ENCODE data around the gene SLC46A1.

Gene SLC46A1

GRCh38 chr17:28381141-28381825 lies 24.7 kb downstream of the SLC46A1 start:
- no peaks in the 10 kb centered on the region for H3K9me3 ChIP-seq (ENCODE audit: control insufficient read depth, insufficient read depth, low read length)
- H3K36me3 ChIP-seq (ENCODE audit: insufficient read depth, low read length) = no peaks in the 10 kb centered on the region
- no peaks in the 10 kb centered on the region; the same call in 1 of the 2 replicates for H3K4me1 ChIP-seq (ENCODE audit: insufficient read depth, low read length)
- H3K9ac ChIP-seq (ENCODE audit: low read depth, low read length) = peak overlapping the region; percentile 30; the same call in 1 of the 2 replicates

DNA sequence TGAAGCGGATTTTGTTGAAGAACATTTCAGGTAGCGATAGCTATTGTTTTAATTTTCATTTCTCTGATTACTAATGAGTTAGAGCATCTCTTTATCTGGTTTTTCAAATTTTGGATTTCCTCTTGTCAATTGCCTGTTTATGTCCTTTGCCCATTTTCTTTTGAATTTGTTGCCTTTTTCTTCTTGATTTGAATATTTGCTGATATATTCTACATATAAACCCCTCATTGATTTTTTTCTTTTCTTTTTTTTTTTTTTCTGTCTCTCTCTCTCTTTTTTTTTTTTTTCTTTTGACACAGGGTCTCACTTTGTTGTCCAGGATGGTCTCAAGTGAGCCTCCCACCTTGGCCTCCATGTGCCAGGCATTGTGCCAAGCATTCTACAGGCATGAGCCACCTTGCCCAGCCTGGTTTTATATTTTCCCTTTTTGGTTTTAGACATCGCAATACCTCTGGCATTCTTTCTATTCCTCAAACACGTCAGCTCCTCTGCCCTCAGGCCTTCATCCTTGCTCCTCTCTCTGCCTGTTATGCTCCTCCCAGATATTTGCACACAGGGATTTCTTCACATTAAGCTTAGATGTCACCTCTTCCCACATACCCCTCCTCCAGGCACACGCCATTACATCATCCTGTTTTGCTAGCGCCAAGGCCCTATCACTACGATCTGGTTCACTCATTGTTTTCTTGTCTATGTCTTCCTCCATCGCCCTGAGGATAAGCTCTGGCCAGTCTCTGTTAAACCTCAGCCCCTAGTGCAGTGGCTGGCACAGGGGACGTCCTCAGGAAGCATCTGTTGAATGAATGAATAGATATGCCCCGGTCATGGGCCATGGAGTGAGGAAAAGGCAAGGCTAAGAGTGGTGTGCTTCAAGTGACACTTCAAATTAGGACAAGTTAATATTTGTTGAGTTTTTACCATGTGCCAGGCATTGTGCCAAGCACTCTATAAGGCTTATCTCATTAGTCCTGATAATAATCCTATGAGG lies 25.9 kb downstream of the SLC46A1 start:
- H3K4me1 ChIP-seq (ENCODE audit: insufficient read depth, low read length) = no peaks in the 10 kb centered on the region; the same call in 1 of the 2 replicates
- no peaks in the 10 kb centered on the region for H3K36me3 ChIP-seq (ENCODE audit: insufficient read depth, low read length)
- no peak overlapping the region for H3K9ac ChIP-seq (ENCODE audit: low read depth, low read length)
- H3K9me3 ChIP-seq (ENCODE audit: control insufficient read depth, insufficient read depth, low read length) = no peaks in the 10 kb centered on the region

- Histone ChIP-seq H3K9ac (ENCODE audit: low read depth, low read length) (no peak overlapping the region), H3K4me1 (ENCODE audit: insufficient read depth, low read length) (peaks cover 13% of the 10 kb centered on the region), H3K36me3 (ENCODE audit: insufficient read depth, low read length) (no peaks in the 10 kb centered on the region), H3K9me3 (ENCODE audit: control insufficient read depth, insufficient read depth, low read length) (no peaks in the 10 kb centered on the region)
These were observed 33.1 kb downstream of the SLC46A1 start for GRCh38 chr17:28372945-28373274.

DNA sequence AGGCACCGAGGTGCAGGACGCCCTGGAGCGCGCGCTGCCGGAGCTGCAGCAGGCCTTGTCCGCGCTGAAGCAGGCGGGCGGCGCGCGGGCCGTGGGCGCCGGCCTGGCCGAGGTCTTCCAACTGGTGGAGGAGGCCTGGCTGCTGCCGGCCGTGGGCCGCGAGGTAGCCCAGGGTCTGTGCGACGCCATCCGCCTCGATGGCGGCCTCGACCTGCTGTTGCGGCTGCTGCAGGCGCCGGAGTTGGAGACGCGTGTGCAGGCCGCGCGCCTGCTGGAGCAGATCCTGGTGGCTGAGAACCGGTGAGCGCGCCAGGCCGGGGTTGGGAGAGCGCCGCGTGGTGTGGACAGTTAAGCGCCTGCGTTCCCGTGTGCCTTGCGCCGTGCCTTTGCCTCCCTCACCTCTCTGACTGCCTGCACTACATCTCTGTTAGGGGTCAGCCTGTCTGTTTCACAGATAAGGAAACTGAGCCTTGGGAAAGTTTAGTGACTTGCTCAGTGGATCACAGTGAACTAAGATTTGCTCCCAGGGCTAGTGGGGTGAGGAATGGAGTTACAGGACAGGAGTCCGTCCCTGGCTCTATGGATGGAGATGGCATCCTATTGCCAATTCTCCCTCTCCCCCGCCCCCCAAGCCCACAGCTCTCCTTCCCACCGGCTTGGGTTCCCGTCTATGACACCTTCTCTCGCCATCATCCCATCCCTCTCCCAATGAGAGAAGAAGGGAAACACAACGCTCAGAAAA lies 33.6 kb downstream of the SLC46A1 start:
- peaks cover 13% of the 10 kb centered on the region for H3K4me1 ChIP-seq (ENCODE audit: insufficient read depth, low read length)
- no peaks in the 10 kb centered on the region for H3K36me3 ChIP-seq (ENCODE audit: insufficient read depth, low read length)
- H3K9ac ChIP-seq (ENCODE audit: low read depth, low read length) = peak overlapping the region; percentile 69; the same call in 1 of the 2 replicates
- H3K9me3 ChIP-seq (ENCODE audit: control insufficient read depth, insufficient read depth, low read length) = no peaks in the 10 kb centered on the region

- Histone ChIP-seq H3K36me3 (ENCODE audit: insufficient read depth, low read length) (no peaks in the 10 kb centered on the region), H3K4me1 (ENCODE audit: insufficient read depth, low read length) (peaks cover 13% of the 10 kb centered on the region), H3K9me3 (ENCODE audit: control insufficient read depth, insufficient read depth, low read length) (no peaks in the 10 kb centered on the region), H3K9ac (ENCODE audit: low read depth, low read length) (peak within 1 kb of the TSS; percentile 69)
These were observed 34.5 kb downstream of the SLC46A1 start, which contains the start of gene SARM1 for GRCh38 chr17:28371245-28372202. TSS of gene SARM1 (plus strand) at chr17:28371694. CDS start at chr17:28372033, 339 bp downstream.

- Histone ChIP-seq H3K9me3 (ENCODE audit: control insufficient read depth, insufficient read depth, low read length) (no peaks in the 10 kb centered on the region), H3K9ac (ENCODE audit: low read depth, low read length) (peak overlapping the region; percentile 13; the same call in 1 of the 2 replicates), H3K4me1 (ENCODE audit: insufficient read depth, low read length) (peaks cover 13% of the 10 kb centered on the region), H3K36me3 (ENCODE audit: insufficient read depth, low read length) (no peaks in the 10 kb centered on the region)
These were observed 35.3 kb downstream of the SLC46A1 start for GRCh38 chr17:28370744-28371103.

DNA sequence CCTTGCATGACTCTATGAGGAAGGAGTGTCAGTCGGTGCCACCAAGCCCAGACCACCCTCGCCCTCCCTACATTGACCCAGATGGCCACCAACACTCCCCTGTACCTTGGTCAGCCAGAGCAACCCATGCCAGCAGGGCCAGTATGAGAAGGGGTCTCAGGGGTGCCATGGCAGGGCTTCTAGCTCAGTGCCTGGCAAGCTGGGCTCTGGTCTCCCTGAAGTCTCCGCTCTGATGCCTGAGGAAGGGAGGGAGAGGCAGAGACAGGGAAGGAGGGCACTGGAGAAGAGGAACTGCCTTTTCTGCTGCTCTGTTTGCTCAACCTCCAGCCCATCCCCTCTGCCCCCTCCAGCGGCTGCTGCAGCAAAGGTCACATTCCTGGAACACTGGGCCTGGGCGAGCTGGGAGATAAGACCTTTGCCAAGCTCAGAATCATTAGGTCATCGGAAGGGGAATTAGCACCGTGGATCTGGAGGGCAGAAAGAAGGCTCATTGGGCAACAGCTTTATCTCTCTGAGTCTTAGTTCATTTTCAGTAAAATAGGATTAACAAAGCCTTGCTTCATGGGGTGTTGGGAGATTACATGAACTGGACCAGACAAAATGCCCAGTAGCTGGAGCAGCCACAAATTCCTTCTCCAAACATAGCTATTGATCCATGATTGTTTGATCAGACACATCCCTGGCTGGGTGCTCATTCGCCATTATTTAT lies 35.8 kb downstream of the SLC46A1 start, which contains the start of gene VTN:
TSS of gene VTN (minus strand) at position 273 of the 709 bp plus-strand sequence. CDS start at position 169, 104 bp downstream.
- H3K9ac ChIP-seq (ENCODE audit: low read depth, low read length) = peak within 1 kb of the TSS; percentile 13; the same call in 1 of the 2 replicates
- no peaks in the 10 kb centered on the region for H3K36me3 ChIP-seq (ENCODE audit: insufficient read depth, low read length)
- H3K9me3 ChIP-seq (ENCODE audit: control insufficient read depth, insufficient read depth, low read length) = no peaks in the 10 kb centered on the region
- H3K4me1 ChIP-seq (ENCODE audit: insufficient read depth, low read length) = peaks cover 13% of the 10 kb centered on the region

- Histone ChIP-seq H3K36me3 (ENCODE audit: insufficient read depth, low read length) (no peaks in the 10 kb centered on the region), H3K9me3 (ENCODE audit: control insufficient read depth, insufficient read depth, low read length) (no peaks in the 10 kb centered on the region), H3K9ac (ENCODE audit: low read depth, low read length) (no peak overlapping the region), H3K4me1 (ENCODE audit: insufficient read depth, low read length) (peaks cover 13% of the 10 kb centered on the region)
These were observed 36.4 kb downstream of the SLC46A1 start for GRCh38 chr17:28369684-28370034.

- H3K9ac ChIP-seq (ENCODE audit: low read depth, low read length) = no peak overlapping the region
- H3K9me3 ChIP-seq (ENCODE audit: control insufficient read depth, insufficient read depth, low read length) = no peaks in the 10 kb centered on the region
- no peaks in the 10 kb centered on the region for H3K36me3 ChIP-seq (ENCODE audit: insufficient read depth, low read length)
- peaks cover 13% of the 10 kb centered on the region for H3K4me1 ChIP-seq (ENCODE audit: insufficient read depth, low read length)
These were observed 36.9 kb downstream of the SLC46A1 start for GRCh38 chr17:28368915-28369683.

GRCh38 chr17:28368306-28368831 lies 37.6 kb downstream of the SLC46A1 start:
- no peaks in the 10 kb centered on the region for H3K36me3 ChIP-seq (ENCODE audit: insufficient read depth, low read length)
- H3K9me3 ChIP-seq (ENCODE audit: control insufficient read depth, insufficient read depth, low read length) = no peaks in the 10 kb centered on the region
- H3K4me1 ChIP-seq (ENCODE audit: insufficient read depth, low read length) = peaks cover 13% of the 10 kb centered on the region
- no peak overlapping the region for H3K9ac ChIP-seq (ENCODE audit: low read depth, low read length)

DNA sequence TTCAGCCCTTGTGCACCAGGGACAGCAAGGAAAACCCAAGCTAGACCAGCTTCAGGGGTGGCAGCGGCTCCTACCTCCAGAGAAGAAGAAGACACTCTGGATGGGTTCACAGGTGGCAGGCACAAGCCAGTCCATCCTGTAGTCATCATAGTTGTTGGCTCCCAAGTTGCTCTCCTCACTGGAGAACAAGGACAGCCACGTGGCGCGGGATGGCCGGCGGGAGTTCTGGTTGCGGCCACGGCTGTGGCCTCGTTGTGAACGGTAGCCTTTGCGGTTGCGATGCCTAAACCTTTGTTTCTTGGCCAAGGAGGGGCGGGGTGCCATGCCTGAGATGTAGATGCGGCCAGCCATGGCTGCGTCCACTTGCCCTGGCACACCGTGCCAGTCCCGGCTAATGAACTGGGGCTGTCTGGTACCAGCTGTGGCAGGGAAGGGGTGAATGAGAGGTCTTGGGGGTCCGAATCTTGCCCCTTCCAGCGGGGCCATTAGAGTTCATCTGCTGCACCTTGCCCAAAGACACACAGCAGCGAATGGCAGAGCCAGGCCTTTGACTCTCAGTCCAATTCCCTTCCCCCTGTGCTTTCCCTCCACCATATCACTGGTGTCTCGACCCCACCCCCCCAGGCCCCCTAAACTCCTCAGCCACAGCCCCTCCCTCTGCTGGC lies 38.2 kb downstream of the SLC46A1 start:
- H3K36me3 ChIP-seq (ENCODE audit: insufficient read depth, low read length) = no peaks in the 10 kb centered on the region; the same call in 1 of the 2 replicates
- H3K9me3 ChIP-seq (ENCODE audit: control insufficient read depth, insufficient read depth, low read length) = no peaks in the 10 kb centered on the region
- peaks cover 13% of the 10 kb centered on the region for H3K4me1 ChIP-seq (ENCODE audit: insufficient read depth, low read length)
- no peak overlapping the region for H3K9ac ChIP-seq (ENCODE audit: low read depth, low read length)

DNA sequence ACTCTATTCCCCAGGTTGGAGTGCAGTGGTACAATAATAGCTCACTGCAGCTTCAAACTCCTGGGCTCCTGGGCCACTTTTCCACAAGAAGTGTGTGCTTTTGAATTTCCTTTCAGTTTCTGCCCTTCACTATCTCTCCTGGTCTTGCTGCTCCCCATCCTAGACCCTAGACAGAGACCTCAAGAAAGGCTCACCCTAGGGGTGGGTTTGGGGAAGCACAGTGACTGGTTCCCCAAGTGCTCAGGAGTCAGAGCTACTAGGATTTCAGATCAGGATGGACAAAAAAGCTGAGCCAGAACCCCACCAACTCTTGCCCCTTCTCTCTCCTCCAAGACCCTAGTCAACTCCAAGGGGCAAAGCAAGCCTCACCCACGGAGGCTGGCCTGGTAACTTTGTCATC lies 39.4 kb downstream of the SLC46A1 start:
- Histone ChIP-seq H3K4me1 (ENCODE audit: insufficient read depth, low read length) (peaks cover 13% of the 10 kb centered on the region), H3K36me3 (ENCODE audit: insufficient read depth, low read length) (no peaks in the 10 kb centered on the region; the same call in 1 of the 2 replicates), H3K9ac (ENCODE audit: low read depth, low read length) (no peak overlapping the region), H3K9me3 (ENCODE audit: control insufficient read depth, insufficient read depth, low read length) (no peaks in the 10 kb centered on the region)

Data from ES-I3 (cell line).